HEK293T (cell line): Measurements from ENCODE around the gene FILIP1L.

Experiments
- CTCF ChIA-PET: fragments of 350-600 bp; formaldehyde crosslinking; extraction: SDS; loops from one replicate; lab custom pipeline; 2021; ENCODE audit warnings: antibody characterized with exemption, inconsistent platforms; lab: Yijun Ruan, JAX
- POLR2A ChIA-PET: fragments of 350-600 bp; formaldehyde crosslinking; extraction: SDS; loops from one replicate; lab custom pipeline; 2020; ENCODE audit warnings: antibody characterized with exemption, inconsistent platforms; lab: Yijun Ruan, JAX
- DNase-seq: peaks from one replicate; pipeline ENCODE4 v3.0.0; 2012; ENCODE audit warnings: mixed read lengths; ENCODE audit errors: extremely low spot score
- ARNT ChIP-seq: fragments of 450-650 bp; IDR thresholded peaks from 2 replicates; pipeline ENCODE4 v1.6.1; 2017; ENCODE audit warnings: mild to moderate bottlenecking
- BHLHE40 ChIP-seq: fragments of 450-650 bp; IDR thresholded peaks from 2 replicates; pipeline ENCODE4 v1.6.1; 2016; ENCODE audit warnings: mild to moderate bottlenecking, moderate library complexity, borderline replicate concordance
- CTBP1 ChIP-seq: fragments of 450-650 bp; IDR thresholded peaks from 2 replicates; pipeline ENCODE4 v1.6.1; 2016; ENCODE audit warnings: borderline replicate concordance
- ELF4 ChIP-seq: fragments of 450-650 bp; IDR thresholded peaks from 2 replicates; pipeline ENCODE4 v1.6.1; 2017; ENCODE audit warnings: antibody characterized with exemption
- FOXA1 ChIP-seq: fragments of 450-650 bp; IDR thresholded peaks from 2 replicates; pipeline ENCODE4 v1.6.1; 2016; ENCODE audit warnings: mild to moderate bottlenecking
- FOXK2 ChIP-seq: fragments of 450-650 bp; IDR thresholded peaks from 2 replicates; pipeline ENCODE4 v1.6.1; 2016; ENCODE audit warnings: mild to moderate bottlenecking
- FOXM1 ChIP-seq: fragments of 450-650 bp; IDR thresholded peaks from 2 replicates; pipeline ENCODE4 v1.6.1; 2017; ENCODE audit warnings: mild to moderate bottlenecking, borderline replicate concordance
- HDGF ChIP-seq: fragments of 450-650 bp; IDR thresholded peaks from 2 replicates; pipeline ENCODE4 v1.6.1; 2017; ENCODE audit warnings: antibody characterized with exemption, borderline replicate concordance
- L3MBTL2 ChIP-seq: fragments of 450-650 bp; conservative IDR thresholded peaks from 2 replicates; pipeline ENCODE4 v1.6.1; 2016; ENCODE audit warnings: mild to moderate bottlenecking
- LEF1 ChIP-seq: fragments of 450-650 bp; IDR thresholded peaks from 2 replicates; pipeline ENCODE4 v1.6.1; 2017; ENCODE audit warnings: mild to moderate bottlenecking, borderline replicate concordance
- NFRKB ChIP-seq: fragments of 450-650 bp; IDR thresholded peaks from 2 replicates; pipeline ENCODE4 v1.6.1; 2016; ENCODE audit warnings: mild to moderate bottlenecking, moderate library complexity
- PKNOX1 ChIP-seq: fragments of 450-650 bp; IDR thresholded peaks from 2 replicates; pipeline ENCODE4 v1.6.1; 2016
- SP1 ChIP-seq: fragments of 450-650 bp; IDR thresholded peaks from 2 replicates; pipeline ENCODE4 v1.6.1; 2017
- SUZ12 ChIP-seq: fragments of 450-650 bp; IDR thresholded peaks from 2 replicates; pipeline ENCODE4 v1.6.1; 2016; ENCODE audit warnings: mild to moderate bottlenecking
- TARDBP ChIP-seq: fragments of 450-650 bp; IDR thresholded peaks from 2 replicates; pipeline ENCODE4 v1.6.1; 2016
- ZNF384 ChIP-seq: fragments of 450-650 bp; IDR thresholded peaks from 2 replicates; pipeline ENCODE4 v1.6.1; 2016

FILIP1L gene

DNA sequence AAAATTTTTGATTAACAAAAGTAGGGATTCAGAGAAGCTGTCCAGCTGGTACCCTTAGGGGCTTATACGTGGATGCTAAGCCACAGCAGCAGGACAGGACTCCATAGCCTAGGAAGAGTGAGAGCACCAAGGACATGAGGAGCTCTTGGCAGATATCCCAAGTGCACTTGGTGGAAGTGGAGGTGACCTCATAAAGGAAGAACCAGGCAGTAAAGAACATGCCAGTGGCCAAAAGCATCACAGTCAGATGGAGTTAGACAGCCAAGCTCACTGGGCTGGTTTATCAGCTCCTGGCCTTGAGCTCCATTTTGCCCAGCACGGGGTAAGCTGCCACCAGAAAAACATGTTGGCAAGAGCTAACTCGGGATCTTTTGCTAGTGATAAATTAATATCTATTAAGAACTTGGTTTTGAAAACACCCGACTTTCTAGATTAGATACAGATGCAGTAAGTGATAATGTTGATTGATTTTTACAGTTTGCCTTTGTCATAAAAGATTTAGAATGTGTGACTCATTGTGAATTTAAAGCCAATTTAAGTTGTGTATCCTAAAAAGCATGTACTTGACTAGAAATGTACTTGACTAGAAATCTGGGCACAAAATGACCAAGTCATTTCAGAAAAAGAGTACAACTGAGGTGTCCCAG lies 188.6 kb downstream of the FILIP1L start:
- no peak for DNase-seq
- ChIA-PET POLR2A (no interaction called here), CTCF (interaction anchor here (0.8 to 1.4 kb wide), 3 partner anchors 14 to 151 kb away, joined by 3 to 4 read pairs (median 4); no protein-coding TSS in a partner anchor)
- TF ChIP-seq FOXA1 (no peak), ZNF384 (no peak), PKNOX1 (no peak), CTBP1 (no peak), FOXM1 (no peak), ELF4 (no peak), FOXK2 (no peak), HDGF (no peak)

DNA sequence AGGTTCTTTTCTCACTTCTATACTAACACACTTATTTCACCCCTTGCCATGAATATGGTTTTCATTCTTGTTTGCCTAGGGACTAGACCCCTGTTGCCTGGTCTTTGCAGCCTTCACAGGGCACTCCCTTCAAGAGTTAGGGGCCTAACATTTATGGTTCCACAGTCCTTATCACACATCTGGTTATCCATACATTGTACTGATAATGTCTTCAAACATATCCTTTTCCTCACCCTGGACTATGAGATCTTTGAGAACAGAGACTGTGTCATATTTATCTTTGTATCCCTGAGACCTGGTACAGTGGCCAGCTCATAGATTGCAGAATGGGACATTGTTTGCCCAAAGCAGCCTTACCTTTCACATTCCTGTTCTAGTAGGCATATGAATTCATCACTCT lies 190.4 kb downstream of the FILIP1L start:
- TF ChIP-seq FOXA1, result no peak
- TF ChIP-seq PKNOX1, result no peak
- TF ChIP-seq BHLHE40, result no peak
- no peak for TF ChIP-seq L3MBTL2
- no peak for TF ChIP-seq SP1
- TF ChIP-seq HDGF, result no peak
- no peak for TF ChIP-seq LEF1
- TF ChIP-seq CTBP1, result no peak
- no peak for TF ChIP-seq NFRKB
- no peak for TF ChIP-seq FOXM1
- no peak for TF ChIP-seq TARDBP
- no peak for TF ChIP-seq ARNT
- no peak for TF ChIP-seq FOXK2
- TF ChIP-seq ZNF384, result no peak
- no peak for TF ChIP-seq SUZ12
- ChIA-PET CTCF (no interaction called here), POLR2A (no interaction called here)
- DNase-seq, result no peak

GRCh38 chr3:99921986-99922385 lies 192.3 kb downstream of the FILIP1L start:
- POLR2A ChIA-PET, result no interaction called here
- no peak for DNase-seq
- TF ChIP-seq CTBP1, result no peak
- TF ChIP-seq SP1, result no peak
- TF ChIP-seq TARDBP, result no peak
- TF ChIP-seq NFRKB, result no peak
- TF ChIP-seq L3MBTL2, result no peak
- TF ChIP-seq BHLHE40, result no peak
- no peak for TF ChIP-seq ZNF384
- no peak for TF ChIP-seq FOXA1
- TF ChIP-seq FOXK2, result no peak
- TF ChIP-seq SUZ12, result no peak
- no peak for TF ChIP-seq PKNOX1
- no peak for TF ChIP-seq FOXM1
- TF ChIP-seq LEF1, result no peak
- TF ChIP-seq ARNT, result no peak
- no peak for TF ChIP-seq HDGF
- CTCF ChIA-PET, result no interaction called here

GRCh38 chr3:99921377-99921695 lies 193.0 kb downstream of the FILIP1L start:
- TF ChIP-seq ARNT, result no peak
- no peak for DNase-seq
- CTCF ChIA-PET, result no interaction called here
- POLR2A ChIA-PET, result no interaction called here

DNA sequence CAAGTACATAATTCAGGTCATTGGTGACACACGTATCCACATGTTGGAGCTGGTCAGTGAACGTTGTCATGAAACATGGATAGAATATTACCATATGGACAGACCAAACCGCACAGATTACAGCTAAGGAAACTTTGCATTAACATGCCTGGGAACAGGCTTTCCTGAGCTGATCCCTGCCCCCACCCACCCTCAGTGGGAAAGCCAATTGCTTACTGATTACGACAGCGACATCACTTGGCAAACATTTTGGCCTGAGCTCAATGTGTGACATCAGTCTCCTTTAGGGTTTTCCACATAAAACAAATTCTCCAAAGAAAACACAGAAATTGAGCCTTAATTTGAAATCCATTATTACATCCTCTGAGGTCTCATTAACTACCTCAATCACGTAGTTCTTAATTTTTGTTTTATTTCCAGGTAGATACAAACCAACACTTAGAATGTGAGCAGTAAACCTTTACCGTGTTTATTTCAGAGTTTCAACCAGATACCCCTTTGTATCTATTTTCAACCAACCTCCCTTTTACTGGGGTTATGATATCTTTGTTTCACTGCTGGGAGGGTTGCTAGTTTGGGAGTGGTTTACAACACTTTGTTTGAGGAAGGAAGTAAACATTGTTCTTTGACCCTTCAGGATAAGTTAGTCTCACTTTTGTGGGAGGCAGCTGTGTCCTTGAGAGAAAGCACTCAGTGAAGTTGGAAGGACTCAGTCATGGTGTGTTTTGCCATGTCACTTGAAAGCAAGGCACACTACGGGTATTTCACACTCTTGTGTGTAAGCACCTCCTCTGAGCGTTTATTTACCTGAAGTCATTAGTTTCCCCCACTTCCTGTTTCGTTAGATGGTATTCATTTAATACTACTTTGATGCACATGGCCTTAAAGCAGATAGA lies 193.6 kb downstream of the FILIP1L start:
- no peak for DNase-seq
- TF ChIP-seq BHLHE40 (no peak), FOXM1 (no peak), CTBP1 (no peak), ARNT (no peak), TARDBP (no peak), ZNF384 (no peak), FOXA1 (no peak), NFRKB (no peak), SP1 (no peak), ELF4 (no peak), HDGF (no peak)
- ChIA-PET CTCF (interaction anchor here (0.6 to 1.0 kb wide), 2 partner anchors 78 to 88 kb away, joined by 3 read pairs; no protein-coding TSS in a partner anchor), POLR2A (interaction anchor here (0.6 kb wide), 1 partner anchor 95 kb away, joined by 4 read pairs; no protein-coding TSS in a partner anchor)

DNA sequence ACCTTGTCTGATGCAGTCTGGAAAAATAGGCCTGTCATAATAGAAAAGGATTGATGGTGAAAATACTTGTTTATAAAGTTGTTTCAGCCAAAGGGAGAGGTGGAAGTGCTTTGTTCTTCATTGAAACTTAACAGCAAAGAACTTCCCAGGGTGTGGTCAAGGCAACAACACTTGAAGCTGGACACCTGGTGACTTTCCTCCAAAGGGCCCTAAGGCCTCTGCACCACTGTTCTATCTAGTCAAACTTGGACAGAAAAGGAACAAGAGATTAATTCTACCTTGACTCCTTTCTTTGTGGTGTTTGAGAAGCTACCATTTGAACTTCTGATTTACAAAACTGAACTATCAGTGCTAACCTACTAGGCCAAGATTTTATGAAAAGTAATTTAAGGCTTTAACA lies 194.6 kb downstream of the FILIP1L start:
- no peak for DNase-seq
- CTCF ChIA-PET, result no interaction called here
- POLR2A ChIA-PET, result no interaction called here
- TF ChIP-seq PKNOX1, result no peak
- no peak for TF ChIP-seq ZNF384
- no peak for TF ChIP-seq ARNT
- TF ChIP-seq NFRKB, result no peak
- no peak for TF ChIP-seq SP1
- TF ChIP-seq FOXA1, result no peak
- TF ChIP-seq FOXK2, result no peak
